ENCODE data around the gene GRK6. TPM values are rescaled to one million over a fixed set of nuclear protein-coding genes. Genes with fewer than 3 reads are reported as not detected.

GRK6 gene
- total and polyA plus RNA-seq, 9 of the 15 experiments (the other 6 are each of a cell fraction or from before 2014, with no cell fraction given), result 0.63 to 122 (median 44.5) TPM

GRCh38 chr5:177455661-177456590, 29.4 kb downstream of the GRK6 start (continued):
- TF ChIP-seq, protein P1, sequence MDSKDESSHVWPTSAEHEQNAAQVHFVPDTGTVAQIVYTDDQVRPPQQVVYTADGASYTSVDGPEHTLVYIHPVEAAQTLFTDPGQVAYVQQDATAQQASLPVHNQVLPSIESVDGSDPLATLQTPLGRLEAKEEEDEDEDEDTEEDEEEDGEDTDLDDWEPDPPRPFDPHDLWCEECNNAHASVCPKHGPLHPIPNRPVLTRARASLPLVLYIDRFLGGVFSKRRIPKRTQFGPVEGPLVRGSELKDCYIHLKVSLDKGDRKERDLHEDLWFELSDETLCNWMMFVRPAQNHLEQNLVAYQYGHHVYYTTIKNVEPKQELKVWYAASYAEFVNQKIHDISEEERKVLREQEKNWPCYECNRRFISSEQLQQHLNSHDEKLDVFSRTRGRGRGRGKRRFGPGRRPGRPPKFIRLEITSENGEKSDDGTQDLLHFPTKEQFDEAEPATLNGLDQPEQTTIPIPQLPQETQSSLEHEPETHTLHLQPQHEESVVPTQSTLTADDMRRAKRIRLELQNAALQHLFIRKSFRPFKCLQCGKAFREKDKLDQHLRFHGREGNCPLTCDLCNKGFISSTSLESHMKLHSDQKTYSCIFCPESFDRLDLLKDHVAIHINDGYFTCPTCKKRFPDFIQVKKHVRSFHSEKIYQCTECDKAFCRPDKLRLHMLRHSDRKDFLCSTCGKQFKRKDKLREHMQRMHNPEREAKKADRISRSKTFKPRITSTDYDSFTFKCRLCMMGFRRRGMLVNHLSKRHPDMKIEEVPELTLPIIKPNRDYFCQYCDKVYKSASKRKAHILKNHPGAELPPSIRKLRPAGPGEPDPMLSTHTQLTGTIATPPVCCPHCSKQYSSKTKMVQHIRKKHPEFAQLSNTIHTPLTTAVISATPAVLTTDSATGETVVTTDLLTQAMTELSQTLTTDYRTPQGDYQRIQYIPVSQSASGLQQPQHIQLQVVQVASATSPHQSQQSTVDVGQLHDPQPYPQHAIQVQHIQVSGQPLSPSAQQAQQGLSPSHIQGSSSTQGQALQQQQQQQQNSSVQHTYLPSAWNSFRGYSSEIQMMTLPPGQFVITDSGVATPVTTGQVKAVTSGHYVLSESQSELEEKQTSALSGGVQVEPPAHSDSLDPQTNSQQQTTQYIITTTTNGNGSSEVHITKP (IDR thresholded peaks at IDR 0.05; ENCODE audit: partially characterized antibody), result peak; percentile 20
- 0 out of 2 replicates have a peak, but pooled peaks have one; percentile 23 for TF ChIP-seq ZKSCAN1 (IDR thresholded peaks at IDR 0.05; ENCODE audit: low read depth, low read length)
- TF ChIP-seq FOXJ2 (tag; IDR thresholded peaks at IDR 0.05), result no peak
- TF ChIP-seq PHF8 (IDR thresholded peaks at IDR 0.05; ENCODE audit: borderline replicate concordance, low read length), result peak; percentile 57; the same call in 1 of the 2 replicates
- no peak for TF ChIP-seq CHCHD3 (CRISPR knock-in tag; IDR thresholded peaks at IDR 0.05)
- TF ChIP-seq, protein P2, sequence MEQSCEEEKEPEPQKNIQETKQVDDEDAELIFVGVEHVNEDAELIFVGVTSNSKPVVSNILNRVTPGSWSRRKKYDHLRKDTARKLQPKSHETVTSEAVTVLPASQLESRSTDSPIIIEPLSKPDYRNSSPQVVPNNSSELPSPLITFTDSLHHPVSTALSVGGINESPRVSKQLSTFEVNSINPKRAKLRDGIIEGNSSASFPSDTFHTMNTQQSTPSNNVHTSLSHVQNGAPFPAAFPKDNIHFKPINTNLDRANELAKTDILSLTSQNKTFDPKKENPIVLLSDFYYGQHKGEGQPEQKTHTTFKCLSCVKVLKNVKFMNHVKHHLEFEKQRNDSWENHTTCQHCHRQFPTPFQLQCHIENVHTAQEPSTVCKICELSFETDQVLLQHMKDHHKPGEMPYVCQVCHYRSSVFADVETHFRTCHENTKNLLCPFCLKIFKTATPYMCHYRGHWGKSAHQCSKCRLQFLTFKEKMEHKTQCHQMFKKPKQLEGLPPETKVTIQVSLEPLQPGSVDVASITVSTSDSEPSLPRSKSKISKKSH (CRISPR knock-in tag; IDR thresholded peaks at IDR 0.05), result no peak
- peak; percentile 0 for TF ChIP-seq FUS (optimal IDR thresholded peaks at IDR 0.05; ENCODE audit: low read depth, low read length)
- TF ChIP-seq CREB5 (CRISPR knock-in tag; IDR thresholded peaks at IDR 0.05), result no peak
- TF ChIP-seq CHD1 (IDR thresholded peaks at IDR 0.05; ENCODE audit: low read length), result peak; percentile 79
- TF ChIP-seq ZBED1 (IDR thresholded peaks at IDR 0.05), result 0 out of 2 replicates have a peak, but pooled peaks have one; percentile 26
- peak; percentile 68; the same call in 1 of the 2 replicates for TF ChIP-seq ZBTB7A (IDR thresholded peaks at IDR 0.05; ENCODE audit: borderline replicate concordance, control insufficient read depth, low read depth, low read length)
- TF ChIP-seq EWSR1 (IDR thresholded peaks at IDR 0.05; ENCODE audit: borderline replicate concordance, low read depth, partially characterized antibody), result no peak
- no peak for TF ChIP-seq NELFE (IDR thresholded peaks at IDR 0.05; ENCODE audit: insufficient read depth, insufficient read length)
- TF ChIP-seq E2F4 (CRISPR knock-in tag; IDR thresholded peaks at IDR 0.05; ENCODE audit: low read depth), result no peak
- no peak for TF ChIP-seq ZNF445 (CRISPR knock-in tag; IDR thresholded peaks at IDR 0.05; ENCODE audit: low read depth)

All from K562 (cell line).